ENCODE measurements around the gene PTPRN2. TPM values are rescaled to one million over a fixed set of nuclear protein-coding genes. Genes with fewer than 3 reads are reported as not detected.

Gene PTPRN2
- total RNA-seq, 1 donor from 2014 or later: 2.4 TPM

- no peak overlapping the region for H3K4me3 ChIP-seq (ENCODE audit: low read depth, low read length)
- no peaks in the 10 kb centered on the region for H3K36me3 ChIP-seq (ENCODE audit: control insufficient read depth, insufficient read depth, low read length)
- DNase-seq (ENCODE audit: low read depth): no peak
- no peak for TF ChIP-seq CTCF (IDR thresholded peaks at IDR 0.05; ENCODE audit: insufficient read depth, low read length, poor library complexity, severe bottlenecking)
- no peaks in the 10 kb centered on the region for H3K27me3 ChIP-seq (ENCODE audit: control insufficient read depth, insufficient read depth, low read length)
These were observed 301.4 kb downstream of the PTPRN2 start for GRCh38 chr7:158286210-158286609.

DNA sequence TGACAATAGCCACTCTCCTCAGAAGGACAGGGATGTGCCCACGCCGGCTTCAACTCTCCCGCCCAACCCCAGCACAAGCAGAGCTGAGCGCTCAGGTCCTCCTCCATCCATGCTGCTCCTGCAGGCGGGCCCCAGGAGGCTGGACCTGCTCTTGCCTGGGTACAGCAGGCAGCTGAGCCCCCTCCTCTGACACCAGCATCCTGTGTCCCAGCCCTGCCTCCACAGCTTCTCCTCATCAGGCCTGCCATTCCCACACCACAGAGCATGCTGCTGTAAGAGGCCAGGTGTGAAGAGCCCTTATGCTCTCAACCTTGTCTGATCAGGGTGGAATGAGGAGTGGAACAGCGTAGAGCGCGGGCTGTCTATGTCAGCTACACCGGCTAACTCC is 302.2 kb downstream of the PTPRN2 start:
- Histone ChIP-seq H3K36me3 (ENCODE audit: control insufficient read depth, insufficient read depth, low read length) (no peaks in the 10 kb centered on the region), H3K27me3 (ENCODE audit: control insufficient read depth, insufficient read depth, low read length) (no peaks in the 10 kb centered on the region), H3K4me3 (ENCODE audit: low read depth, low read length) (no peak overlapping the region)
- DNase-seq (ENCODE audit: low read depth): no peak
- TF ChIP-seq CTCF (IDR thresholded peaks at IDR 0.05; ENCODE audit: insufficient read depth, low read length, poor library complexity, severe bottlenecking): no peak

GRCh38 chr7:158284617-158285382 is 302.8 kb downstream of the PTPRN2 start:
- DNase-seq (ENCODE audit: low read depth): no peak
- H3K4me3 ChIP-seq (ENCODE audit: low read depth, low read length): no peak overlapping the region
- no peaks in the 10 kb centered on the region for H3K27me3 ChIP-seq (ENCODE audit: control insufficient read depth, insufficient read depth, low read length)
- no peaks in the 10 kb centered on the region for H3K36me3 ChIP-seq (ENCODE audit: control insufficient read depth, insufficient read depth, low read length)
- no peak for TF ChIP-seq CTCF (IDR thresholded peaks at IDR 0.05; ENCODE audit: insufficient read depth, low read length, poor library complexity, severe bottlenecking)

DNA sequence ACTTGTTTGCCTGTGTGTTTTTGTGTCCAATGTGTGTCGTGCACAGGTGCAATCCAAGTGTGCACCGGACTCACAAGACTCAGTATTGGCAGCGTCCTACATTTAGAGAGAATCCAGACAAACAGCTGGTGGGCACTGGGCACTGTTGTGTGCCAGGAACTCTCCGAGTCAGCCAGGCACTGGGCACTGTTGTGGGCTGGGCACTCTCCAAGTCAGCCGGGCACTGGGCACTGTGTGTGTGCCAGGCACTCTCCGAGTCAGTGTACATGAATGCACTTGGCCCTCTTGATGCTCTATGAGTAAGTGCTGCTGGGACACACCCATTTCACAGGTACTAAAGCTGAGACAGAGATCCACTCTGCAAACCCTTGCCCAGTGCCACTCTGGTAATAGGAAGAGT is 303.5 kb downstream of the PTPRN2 start:
- no peak for TF ChIP-seq CTCF (IDR thresholded peaks at IDR 0.05; ENCODE audit: insufficient read depth, low read length, poor library complexity, severe bottlenecking)

DNA sequence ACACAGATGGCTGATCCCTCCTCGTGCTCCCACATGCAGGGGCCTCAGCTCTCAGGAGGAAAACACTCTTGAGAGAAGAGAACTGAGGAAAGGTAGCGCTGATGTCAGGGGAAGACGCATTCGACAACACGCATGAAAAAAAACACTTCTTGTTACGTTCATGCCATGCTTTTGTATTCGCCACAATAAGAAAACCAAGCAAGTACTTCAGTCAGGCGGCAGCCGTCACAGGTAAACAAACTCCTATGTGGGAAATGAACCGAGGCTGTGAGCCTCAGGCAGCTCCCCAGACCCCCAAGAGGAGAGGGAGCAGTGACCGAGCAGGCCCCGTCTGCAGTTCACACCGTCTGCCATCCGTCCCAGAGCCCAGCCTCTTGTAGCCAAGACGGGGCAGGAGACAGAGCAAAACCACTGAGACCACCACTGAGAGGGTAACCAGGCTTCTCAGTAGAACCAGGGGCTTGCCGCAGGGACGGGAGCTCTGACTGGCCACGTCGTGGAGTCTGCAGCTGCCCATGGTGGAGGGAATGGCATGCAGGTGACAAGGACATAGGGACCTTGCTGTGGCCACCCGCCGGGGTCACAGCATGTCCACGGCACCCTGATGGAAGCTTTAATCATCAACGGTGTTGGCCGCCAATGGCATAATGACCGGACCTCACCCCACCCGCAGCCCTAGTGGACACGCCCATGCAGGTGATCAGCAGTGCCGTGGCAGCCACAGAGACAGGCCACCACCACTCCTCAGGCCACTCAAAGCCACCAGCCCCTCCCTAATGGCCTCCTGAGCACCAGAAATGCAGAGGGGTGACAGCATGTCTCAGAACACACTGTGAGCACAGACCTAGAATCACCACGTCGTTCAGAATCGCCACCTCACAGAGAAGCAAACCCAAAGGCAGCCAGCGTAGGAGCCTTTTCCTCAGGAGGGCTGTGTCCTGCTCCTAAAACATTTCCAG is 304.3 kb downstream of the PTPRN2 start:
- no peak for TF ChIP-seq CTCF (IDR thresholded peaks at IDR 0.05; ENCODE audit: insufficient read depth, low read length, poor library complexity, severe bottlenecking)
- no peak overlapping the region for H3K4me3 ChIP-seq (ENCODE audit: low read depth, low read length)
- no peaks in the 10 kb centered on the region for H3K36me3 ChIP-seq (ENCODE audit: control insufficient read depth, insufficient read depth, low read length)
- no peaks in the 10 kb centered on the region for H3K27me3 ChIP-seq (ENCODE audit: control insufficient read depth, insufficient read depth, low read length)
- no peak for DNase-seq (ENCODE audit: low read depth)

More for the DNA sequence above, 303.5 kb downstream of the PTPRN2 start:
- DNase-seq (ENCODE audit: low read depth): no peak
- no peaks in the 10 kb centered on the region for H3K27me3 ChIP-seq (ENCODE audit: control insufficient read depth, insufficient read depth, low read length)
- H3K36me3 ChIP-seq (ENCODE audit: control insufficient read depth, insufficient read depth, low read length): no peaks in the 10 kb centered on the region
- H3K4me3 ChIP-seq (ENCODE audit: low read depth, low read length): no peak overlapping the region

Measured in kidney epithelial cell (primary cell).